Activated gamma-delta T cell (primary cell): ENCODE results near the gene ASIC4.

ENCODE experiments used
- DNase-seq: peaks from one replicate; lab custom pipeline; 2025; lab: John Stamatoyannopoulos, UW

The ASIC4 gene

DNA sequence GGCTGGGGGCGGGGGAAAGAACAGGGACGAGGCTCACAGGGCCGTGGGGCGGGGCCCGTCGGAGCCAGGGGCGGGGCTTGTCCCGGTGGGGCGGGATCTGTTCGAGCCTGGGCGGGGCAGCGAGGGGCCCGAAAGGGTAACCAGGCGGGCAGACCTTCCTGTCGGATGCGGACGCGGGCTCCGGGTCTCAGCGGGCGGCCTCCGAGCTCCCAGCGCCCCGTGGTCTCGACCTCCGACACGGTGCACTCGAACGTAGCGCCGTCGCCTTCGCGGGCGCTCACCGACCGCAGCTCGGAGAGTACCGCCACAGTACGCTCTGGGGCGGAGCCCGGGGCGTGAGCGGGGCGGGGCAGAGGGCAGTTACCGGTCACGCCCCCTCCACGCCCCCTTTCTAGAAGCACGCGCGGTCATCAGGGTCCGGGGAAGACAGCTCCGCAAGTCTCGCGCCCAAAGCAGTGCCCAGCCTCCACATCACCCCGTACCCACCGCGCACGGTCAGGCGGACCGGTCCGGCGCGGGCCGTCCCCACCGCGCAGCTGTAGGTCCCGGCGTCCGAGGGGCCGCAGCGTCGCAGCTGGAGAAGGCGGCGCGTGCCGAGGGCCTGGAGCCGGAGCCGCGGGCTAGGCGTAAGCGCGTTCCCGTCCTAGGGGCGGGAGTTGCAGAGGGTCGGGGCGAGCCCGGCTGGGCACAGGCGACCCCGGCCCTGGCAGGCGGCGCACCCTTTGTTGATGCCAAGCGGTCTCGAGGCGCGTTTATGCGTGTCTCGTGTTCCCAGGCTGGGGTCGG, 38.3 kb downstream of the ASIC4 start:
- peak; percentile 62 for DNase-seq

DNA sequence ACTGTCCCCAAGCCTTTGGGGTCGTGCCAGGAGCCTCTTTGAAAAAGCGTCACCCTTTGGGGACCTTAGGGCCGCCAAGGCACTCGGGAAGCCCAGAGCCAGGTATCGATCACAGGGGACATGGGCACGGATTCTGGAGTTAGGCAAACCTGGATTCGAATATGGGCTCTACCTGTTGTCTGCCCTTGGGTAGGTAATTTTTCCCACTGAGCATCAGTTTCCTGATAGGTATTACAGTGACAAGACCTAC, 38.8 kb downstream of the ASIC4 start:
- no peak for DNase-seq

DNA sequence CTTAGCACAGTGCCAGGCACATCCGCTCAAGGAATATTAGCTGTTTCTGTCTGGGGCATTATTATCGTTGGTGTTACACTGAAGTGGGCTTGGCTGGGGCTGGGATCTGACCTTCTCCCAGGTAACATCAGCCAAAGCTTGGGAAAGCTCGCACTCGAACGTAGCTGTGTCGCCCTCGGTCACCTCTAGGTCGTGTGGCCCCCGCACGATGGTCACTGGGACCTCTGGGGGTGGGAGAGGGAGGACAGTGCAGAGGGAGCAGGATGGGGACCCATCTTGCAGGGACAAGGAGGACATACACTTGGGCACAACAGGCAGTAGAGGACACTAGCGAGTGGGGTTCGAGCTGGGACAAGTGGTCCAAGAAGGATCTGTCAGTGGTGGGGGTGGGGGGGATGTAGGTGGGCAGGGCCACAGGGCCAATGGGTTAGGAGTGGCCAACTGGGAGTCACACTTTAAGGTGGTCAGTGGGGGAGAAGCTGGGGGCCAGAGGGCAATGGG, 39.2 kb downstream of the ASIC4 start:
- no peak for DNase-seq

DNA sequence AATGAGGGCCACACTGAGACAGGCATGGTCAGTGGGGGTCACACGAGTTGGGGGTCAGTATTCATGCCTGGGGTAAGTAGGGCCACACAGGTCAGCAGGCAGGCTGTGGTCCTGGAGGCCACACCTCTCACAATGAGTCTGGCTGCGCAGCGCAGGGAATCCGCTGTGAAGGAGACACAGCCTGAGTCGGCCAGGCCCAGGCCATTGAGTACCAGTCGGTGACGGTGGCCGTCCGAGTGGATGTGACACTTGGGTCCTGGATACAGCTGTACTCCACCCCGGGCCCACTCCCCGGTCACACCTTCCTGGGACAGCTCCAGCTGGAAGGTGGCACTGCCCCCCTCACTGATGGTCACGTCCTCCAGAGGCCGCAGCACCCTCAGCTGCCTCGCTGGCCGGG, 40.1 kb downstream of the ASIC4 start:
- no peak for DNase-seq

DNA sequence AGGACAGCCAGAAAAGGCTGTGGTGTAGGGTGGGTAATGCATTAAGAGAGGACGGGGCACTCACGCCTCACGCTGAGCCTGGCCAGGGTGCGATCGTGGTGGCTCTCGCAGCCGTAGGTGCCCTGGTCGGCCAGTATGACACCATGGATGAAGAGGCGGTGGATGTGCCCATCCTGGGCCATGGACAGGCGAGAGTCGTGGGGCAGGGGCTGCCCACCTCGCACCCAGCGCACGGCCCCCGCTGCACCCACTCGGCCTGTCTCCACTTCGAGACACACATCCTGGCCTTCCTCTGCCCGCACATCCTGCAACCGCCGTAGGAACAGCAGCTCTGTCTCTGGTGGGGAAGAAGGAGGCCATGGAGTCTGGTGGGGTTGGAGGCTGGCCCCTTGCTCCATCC, 41.7 kb downstream of the ASIC4 start:
- DNase-seq: no peak

DNA sequence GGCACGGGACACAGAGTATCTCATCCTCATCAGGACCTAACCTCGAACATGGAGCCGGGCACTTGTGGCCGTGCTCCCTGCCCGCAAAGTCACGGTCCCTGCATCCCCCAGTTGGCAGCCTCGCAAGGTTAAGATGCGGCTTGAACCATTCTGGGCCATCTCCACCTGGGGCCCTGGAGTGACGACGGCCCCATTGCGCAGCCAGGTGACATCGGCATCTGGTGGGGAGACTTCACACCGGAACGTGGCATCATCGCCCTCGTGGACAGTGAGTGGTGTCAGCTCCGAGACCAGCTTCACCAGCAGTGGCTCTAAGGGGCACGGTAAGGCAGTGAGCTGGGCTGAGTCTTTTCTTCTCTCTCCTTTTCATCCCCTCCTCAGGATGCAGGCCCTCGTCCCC, 42.1 kb downstream of the ASIC4 start:
- no peak for DNase-seq

DNA sequence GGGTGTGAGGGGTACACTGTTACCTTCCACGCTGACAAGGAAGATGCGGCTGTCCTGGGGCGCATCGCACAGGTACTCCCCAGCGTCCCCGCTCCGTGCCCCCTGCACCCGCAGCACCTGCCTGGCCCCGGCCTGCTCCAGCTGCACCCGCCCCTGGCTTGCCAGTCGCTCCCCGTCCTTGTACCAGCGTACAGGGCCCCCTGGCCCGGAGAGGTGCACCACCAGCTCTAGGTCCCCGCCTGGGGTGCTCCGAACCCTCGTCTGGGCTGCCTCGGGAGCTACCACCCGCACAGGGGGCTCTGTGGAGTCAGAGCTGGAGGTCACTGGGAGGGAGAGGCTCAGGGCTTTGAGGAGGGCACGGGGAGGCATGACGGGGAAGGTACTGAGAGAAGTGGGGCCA, 43.0 kb downstream of the ASIC4 start:
- DNase-seq: no peak

DNA sequence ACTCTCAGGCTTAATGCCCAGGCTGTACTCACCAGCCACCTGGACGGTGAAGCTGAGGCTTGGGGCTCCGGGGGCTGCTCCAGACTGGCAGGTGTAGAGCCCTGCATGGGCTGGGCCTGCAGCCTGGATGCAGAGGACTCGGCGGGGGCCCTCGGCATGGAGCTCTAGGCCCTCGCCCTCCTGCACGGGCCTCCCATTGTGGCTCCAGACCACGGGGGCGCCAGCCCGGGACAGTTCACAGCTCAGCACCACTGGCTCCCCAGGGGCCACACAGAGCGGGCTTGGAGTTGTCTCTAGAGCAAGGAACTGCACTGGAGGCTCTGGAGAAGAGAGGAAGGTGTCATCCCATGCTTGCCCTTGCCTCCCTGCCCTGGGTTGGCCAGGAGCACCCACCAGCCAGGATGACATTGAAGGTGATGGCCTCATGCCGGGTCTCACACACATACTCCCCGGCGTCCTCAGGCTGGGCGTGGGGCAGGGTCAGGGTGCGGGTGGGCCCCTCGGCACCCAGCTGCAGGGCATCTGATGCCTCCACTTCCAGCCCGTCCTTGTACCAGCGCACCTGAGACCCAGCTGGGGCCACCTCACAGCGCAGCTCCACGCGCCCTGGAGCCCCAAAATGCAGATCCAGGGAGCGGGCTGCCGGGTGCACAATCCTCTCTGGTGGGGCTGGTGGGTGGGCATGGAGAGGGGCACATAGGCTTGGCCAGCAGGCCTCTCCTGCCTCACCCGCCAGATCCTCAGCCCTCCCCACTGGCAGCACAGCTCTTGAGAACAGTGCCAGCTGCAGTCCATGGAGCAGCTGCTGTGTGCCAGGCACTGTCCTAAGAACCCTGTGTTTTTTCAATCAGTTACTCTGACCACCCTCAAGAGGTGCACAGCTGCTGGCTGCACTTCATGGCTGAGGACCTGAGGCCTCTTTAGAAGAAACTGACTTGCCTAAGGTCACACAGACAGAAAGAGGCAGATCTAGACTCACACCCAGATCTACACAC, 43.8 kb downstream of the ASIC4 start:
- no peak for DNase-seq

DNA sequence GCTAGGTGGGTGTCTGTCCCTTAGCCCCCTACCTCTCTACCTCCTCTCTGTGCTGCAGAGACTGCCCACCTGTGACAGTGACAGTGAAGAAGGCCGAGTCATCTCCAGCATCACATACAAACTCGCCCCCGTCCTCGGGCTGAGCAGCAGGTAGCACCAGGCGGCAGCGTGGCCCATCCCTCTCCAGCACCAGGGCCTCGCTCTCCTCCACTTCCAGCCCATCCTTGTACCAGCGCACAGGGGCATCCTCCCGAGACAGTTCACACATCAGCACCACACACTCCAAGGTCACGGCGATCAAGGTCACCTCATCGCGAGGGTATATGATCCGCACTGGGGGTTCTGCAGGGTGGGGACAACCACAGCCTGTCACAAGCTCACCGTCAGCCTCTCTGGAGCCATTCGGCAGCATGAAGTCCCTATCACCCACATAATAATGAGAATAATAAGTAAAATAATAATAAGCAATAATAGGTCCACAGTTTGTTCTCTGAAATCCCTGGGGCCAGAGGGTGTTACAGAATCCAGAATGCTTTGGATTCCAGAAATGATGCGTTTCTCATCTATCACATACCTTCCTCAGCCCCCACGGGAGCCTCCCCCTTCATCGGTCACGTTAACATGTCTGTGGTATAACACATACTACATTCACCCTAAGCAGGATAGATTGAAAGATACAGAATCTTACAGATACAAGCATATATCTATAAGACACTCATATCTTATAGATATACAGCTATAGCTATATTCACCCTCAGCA, 45.1 kb downstream of the ASIC4 start:
- DNase-seq: no peak

DNA sequence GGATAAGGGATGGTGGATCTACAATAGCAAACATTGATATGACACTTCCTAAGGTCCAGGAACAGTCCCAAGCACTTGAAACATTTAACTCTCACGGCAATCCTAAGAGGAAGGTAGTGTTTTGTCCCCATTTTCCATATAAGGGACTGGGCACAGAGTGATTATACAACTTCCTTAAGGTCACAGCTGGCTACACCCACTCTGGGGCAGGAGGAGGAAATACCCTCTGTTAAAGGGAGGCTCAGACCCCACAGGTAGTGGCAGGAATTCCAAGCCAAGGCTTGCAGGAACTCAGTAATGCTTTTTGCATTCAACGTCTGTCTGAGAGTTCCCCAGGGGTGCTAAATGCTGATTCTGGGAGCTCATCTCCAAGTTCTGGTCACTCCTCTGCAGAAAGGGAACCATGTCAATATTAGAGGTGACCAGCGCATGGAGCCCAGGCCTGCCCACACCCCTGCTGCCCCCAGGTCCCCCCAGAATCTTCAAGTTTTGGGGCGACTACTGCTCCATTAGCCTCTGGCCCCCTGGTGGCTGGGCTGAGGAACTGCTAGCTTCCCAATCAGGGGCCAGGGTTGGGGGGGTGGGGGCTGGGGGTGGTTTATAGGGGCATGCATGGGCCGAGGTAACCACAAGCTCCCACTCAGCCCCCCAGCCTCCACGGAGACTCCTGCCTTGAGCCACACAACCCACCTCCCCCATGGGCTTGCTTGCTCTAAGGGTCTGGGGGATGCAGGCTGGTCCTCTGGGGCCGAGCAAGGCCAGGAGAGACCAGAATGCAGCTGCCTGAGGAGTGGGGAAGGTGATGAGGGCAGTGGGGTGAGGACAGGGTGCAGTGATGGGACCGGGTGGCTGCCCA, 46.0 kb downstream of the ASIC4 start:
- no peak for DNase-seq

DNA sequence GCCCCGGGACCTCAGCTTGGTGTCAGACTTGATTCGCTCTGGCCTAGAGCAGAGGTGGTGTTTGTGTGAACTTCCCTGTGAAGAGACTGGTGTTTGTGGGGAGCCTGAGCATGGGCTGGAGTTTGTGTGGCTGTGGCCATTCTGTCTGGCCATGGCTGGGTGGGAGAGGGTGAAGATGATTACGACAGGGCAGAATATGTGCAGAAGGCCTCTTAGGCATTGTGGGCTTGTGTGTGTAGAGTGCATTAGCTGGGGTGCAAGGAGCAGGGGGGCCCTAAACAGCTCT, 46.6 kb downstream of the ASIC4 start:
- no peak for DNase-seq

DNA sequence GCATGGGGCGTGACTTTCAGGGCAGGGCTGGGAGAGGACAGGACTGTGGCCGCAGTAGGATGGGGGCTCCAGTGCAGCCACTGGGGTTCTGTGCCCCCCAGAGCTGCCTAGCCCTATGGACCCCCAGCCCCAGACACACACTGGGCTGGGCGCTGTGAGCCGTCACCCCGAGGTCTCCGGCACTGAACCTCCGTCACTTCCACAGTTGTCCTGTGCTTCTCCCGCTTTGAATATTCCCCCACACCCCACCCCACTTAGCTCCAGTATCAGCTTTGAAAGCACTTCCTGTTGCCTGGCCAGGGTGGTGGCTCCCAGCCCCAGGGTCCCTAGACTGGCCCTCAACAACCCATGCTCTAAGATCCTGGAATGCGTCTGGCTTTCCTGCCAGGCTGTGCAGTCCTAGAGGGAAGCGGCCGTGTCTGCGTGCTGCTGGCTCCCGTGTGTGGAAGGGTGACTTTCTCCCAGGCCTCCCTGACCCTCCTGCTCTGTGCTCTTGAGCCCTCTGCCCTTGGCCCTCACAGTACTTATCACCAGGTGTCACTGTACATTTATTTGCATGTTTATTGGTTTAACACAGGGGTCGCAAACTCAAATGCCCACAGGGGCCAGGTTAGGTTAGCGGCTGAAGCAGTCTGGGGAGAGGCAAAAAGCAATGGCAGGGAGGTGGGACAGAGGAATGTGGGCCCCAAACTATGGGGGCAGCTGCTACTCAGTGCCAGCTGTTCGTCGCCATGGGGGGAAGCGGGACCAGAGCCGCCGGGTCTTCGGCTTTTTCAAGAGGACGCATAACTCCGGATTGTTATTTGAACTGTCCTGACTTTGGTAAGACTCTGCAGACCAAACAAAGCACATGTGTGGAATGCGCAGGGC, 47.1 kb downstream of the ASIC4 start:
- no peak for DNase-seq

DNA sequence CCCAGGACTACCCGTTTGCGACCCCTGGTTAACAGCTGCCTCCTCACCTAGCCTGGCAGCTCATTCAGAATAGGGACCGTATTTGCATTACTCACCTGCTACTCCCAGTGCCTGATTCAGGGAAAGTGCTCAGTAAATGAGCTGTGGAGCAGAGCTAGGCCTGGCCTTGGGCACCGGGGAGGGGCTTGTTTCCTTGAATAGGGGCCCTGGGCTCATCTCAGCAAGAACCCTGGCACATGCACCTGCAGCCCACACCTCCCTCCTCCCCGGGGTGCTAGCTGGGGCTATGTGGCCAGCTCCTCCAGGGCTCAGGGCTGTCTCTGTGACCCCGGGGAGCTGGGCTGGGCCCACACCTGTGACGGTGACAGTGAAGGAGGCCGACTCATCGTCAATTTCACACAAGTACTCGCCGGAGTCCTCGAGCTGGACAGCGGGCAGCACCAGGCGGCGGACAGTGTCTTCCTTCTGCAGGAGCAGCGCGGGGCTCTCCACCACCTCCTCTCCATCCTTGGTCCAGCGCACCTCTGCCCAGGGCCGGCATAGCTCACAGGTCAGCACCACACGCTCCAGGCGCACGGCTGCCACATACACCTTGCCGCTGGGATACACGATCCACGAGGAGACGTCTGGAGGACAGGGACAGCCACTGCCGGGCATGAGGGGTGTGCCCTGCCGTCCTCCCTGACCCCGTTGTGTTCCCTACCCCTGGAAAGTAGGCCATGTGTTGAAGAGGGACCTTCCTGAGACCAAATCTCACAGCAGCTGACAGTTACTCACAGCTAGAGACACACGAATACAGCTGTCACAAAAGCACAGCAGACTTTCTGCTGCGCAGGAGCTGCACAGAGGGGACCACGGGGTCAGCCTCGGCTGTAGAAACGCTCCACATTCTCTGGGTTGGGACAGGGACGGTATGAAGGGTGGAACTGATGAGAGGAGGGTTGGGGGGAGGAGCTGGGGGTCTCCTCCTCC, 48.1 kb downstream of the ASIC4 start:
- no peak for DNase-seq

DNA sequence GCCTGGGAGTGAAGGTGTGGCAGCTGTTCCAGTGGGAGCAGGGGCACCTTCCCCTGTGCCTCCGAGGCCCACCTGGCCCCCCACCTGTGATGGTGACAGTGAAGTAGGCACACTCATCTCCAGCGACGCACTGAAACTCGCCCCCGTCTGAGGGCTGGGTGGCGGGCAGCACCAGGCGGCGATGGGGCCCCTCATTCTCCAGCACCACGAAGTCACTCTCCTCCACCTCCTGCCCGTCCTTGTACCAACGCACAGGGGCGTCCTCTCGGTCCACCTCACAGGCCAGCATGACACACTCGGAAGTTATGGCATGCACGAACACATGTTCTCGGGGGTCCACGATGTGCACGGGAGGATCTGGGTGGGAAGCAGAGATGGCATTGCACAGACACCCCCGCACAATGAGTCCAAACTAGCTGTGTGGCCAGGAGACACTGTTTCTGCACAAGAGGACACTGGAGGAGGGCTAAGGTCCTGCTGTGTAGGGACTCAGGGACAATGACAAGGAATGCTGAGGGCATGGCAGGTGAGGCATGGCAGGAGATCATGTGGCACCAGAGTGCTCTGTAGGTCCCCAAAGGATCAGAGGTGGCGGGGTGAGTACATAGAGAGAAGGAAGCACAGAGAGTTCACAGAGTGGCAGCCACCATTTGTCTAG, 49.1 kb downstream of the ASIC4 start:
- no peak for DNase-seq

DNA sequence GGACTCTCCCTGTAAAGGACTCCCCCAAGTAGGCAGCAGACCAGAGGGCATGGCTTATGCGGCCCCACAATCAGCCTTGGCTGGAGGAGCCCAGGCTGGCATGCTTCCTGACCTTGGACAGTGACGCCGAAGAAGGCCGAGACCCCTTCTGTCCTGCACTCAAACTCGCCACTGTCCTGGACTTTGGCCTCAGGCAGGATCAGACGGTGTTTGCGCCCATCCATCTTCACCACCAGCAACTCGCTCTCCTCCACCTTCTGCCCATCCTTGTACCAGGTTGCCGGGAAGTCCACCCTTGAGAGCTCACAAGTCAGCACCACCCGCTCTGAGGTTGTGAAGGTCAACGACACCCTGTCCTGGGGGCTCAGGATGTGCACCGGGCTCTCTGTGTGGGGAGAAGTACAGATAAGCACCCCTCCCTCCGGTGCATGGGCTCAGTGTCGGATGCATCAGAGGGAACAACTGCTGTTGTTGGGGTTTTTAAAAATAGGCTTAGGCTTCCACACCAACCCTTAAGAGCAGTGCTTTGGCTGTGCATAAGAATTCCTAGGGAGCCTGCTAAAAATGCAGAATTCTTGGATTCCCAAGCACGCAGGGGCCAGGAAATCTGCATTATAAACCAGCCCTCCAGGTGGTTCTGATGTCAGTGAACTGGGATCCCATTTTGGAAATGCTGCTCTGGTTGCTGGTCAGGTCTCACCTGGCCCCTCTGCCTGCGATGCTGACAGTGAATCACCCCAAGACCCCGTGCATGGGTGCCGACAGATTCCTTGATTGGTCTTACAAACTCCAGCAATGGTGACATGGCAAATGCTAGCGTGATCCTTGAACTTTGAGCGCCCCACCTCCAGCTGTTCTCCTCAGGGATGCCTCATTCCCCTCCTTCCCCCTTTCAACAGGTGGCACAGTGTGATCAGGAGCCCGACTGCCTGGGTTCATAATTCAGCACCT, 51.1 kb downstream of the ASIC4 start:
- DNase-seq: no peak

DNA sequence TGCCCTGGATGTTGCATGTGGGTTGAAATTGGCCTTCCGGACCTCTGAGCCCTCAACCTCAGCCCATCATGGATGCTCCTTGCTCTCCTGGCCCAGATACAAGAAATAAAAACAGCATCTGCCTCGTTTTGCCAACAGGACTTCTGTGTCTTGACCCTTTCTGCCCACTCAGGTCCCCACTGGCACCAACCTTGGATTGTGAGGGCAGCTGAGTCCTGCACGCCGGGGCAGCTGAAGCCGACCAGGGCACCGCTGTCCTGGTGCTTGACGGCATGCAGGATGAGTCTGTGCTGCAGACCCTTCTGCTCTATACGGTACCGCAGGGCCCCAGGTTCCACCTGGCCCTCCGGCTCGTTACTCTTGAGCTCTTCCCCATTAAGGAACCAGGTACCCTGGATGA, 52.4 kb downstream of the ASIC4 start:
- no peak for DNase-seq

DNA sequence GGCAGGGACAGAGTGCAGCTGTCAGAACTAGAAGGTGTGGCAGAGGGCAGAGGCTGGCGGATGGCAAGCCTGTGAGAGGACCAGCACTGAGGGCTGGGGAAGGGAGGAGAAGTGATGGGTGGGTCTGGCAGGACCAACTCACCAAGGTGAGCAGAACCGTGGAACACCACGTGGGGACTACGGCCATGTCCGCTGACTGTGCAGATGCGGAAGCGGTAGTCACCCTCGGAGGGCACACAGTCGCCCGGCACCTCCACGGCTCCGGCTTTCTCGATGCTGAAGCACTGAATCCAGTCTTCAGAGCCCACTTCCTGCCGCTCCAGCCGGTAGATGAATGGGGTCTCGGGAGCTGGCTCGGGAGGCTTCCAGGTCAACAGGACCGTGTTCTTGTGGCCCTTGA, 52.8 kb downstream of the ASIC4 start:
- DNase-seq: no peak
